HepG2 (cell line): ENCODE measurements around the gene KATNAL1. TPM values are rescaled to one million over a fixed set of nuclear protein-coding genes. Genes with fewer than 3 reads are reported as not detected.

Experiments used
- ATAC-seq: fragments of 200-7000 bp; cut with Tn5 transposase; 3 replicates; pipeline ENCODE4 v1.9.1; 2020; ENCODE audit warnings: mild to moderate bottlenecking, moderate library complexity
- BruUV-seq: library from RNA; stranded (reverse); fragments of 400-500 nt; replicated peaks from 2 replicates; lab custom pipeline; 2021; lab: Mats Ljungman, UMichigan
- CTCF ChIA-PET: fragments of 300-600 bp; formaldehyde crosslinking; extraction: SDS; loops from one replicate; lab custom pipeline; 2021; ENCODE audit warnings: low total read pairs, inconsistent platforms, low intra/inter-chr PET ratio; lab: Yijun Ruan, JAX
- POLR2A ChIA-PET: fragments of 350-600 bp; sonication (Branson Sonifier 250); formaldehyde crosslinking; loops from one replicate; lab custom pipeline; 2020; ENCODE audit warnings: antibody characterized with exemption, inconsistent platforms; lab: Yijun Ruan, JAX
- DNase-seq: peaks from one replicate; pipeline ENCODE4 v3.0.0-alpha.2; 2015; ENCODE audit warnings: low spot score
- FAIRE-seq: peaks from 3 replicates; lab custom pipeline; 2011; peaks lifted over from hg19 to GRCh38; lab: Jason Lieb, UNC
- H2AFZ ChIP-seq: one replicate; pipeline ENCODE4 v1.6.1; 2011; ENCODE audit warnings: low read length, inconsistent platforms
- H3K27ac ChIP-seq: fragments of 300-600 bp; 3 replicates; pipeline ENCODE4 v1.8.0; 2011; ENCODE audit warnings: mixed run types, mild to moderate bottlenecking, mixed read lengths, low read length, inconsistent platforms; ENCODE audit not compliant: insufficient read depth; ENCODE audit errors: extremely low read length
- H3K27me3 ChIP-seq, 2 experiments: fragments of 200-600 bp in 1 of 2; 2 replicates in 1 of 2; 3 replicates in 1 of 2; pipeline versions ENCODE4 v1.6.0 to v1.8.0; 2011; ENCODE audit warnings: low read length in 2 of 2, mild to moderate bottlenecking in 2 of 2, moderate library complexity in 2 of 2, inconsistent platforms in 1 of 2; ENCODE audit not compliant: insufficient read depth in 2 of 2, control insufficient read depth in 1 of 2
- H3K36me3 ChIP-seq, 2 experiments: fragments of 200-600 bp in 1 of 2; replicated peaks in 1 of 2; 2 replicates in 1 of 2; 3 replicates in 1 of 2; pipeline versions ENCODE4 v1.5.1 to v1.8.0; 2011; ENCODE audit warnings: low read length in 2 of 2, inconsistent platforms in 1 of 2; ENCODE audit not compliant: insufficient read depth in 2 of 2, control insufficient read depth in 1 of 2
- H3K4me1 ChIP-seq: 2 replicates; pipeline ENCODE4 v1.5.1; 2012; ENCODE audit warnings: low read length, inconsistent platforms; ENCODE audit not compliant: insufficient read depth
- H3K4me2 ChIP-seq: 2 replicates; pipeline ENCODE4 v1.6.0; 2011; ENCODE audit warnings: low read depth, low read length, inconsistent platforms
- H3K4me3 ChIP-seq, 3 experiments: fragments of 200-600 bp in 1 of 3; sonication (generic), shearing (Covaris generic) in 1 of 3; replicated peaks in 1 of 3; 2 replicates each; pipeline ENCODE4 v1.5.1; 2011 to 2016; ENCODE audit warnings: low read length in 3 of 3, inconsistent platforms in 2 of 3, low read depth in 2 of 3, mild to moderate bottlenecking in 2 of 3, control low read depth in 1 of 3, mixed read lengths in 1 of 3; ENCODE audit not compliant: insufficient read depth in 1 of 3
- H3K79me2 ChIP-seq: one replicate; pipeline ENCODE4 v1.6.1; 2011; ENCODE audit warnings: low read length, inconsistent platforms; ENCODE audit not compliant: insufficient read depth
- H3K9ac ChIP-seq: 2 replicates; pipeline ENCODE4 v1.6.0; 2011; ENCODE audit warnings: mild to moderate bottlenecking, low read depth, low read length, inconsistent platforms; ENCODE audit not compliant: insufficient read depth
- H3K9me3 ChIP-seq: 2 replicates; pipeline ENCODE4 v1.5.1; 2012; ENCODE audit warnings: mild to moderate bottlenecking, low read length
- H4K20me1 ChIP-seq: 2 replicates; pipeline ENCODE4 v1.6.0; 2011; ENCODE audit warnings: inconsistent platforms, mild to moderate bottlenecking, low read length, moderate library complexity; ENCODE audit not compliant: insufficient read depth
- ATF7-NPFF ChIP-seq: sonication (generic); formaldehyde crosslinking; IDR thresholded peaks from 2 replicates; pipeline ENCODE4 v1.8.1; 2023; ENCODE audit warnings: mild to moderate bottlenecking, low read depth, missing genetic modification reagents, moderate library complexity
- HDAC1 ChIP-seq: sonication (generic); formaldehyde crosslinking; IDR thresholded peaks from 2 replicates; pipeline ENCODE4 v1.5.1; 2020; ENCODE audit warnings: mild to moderate bottlenecking, missing genetic modification reagents
- HNF1A ChIP-seq, 2 experiments: sonication (generic) in 1 of 2; formaldehyde crosslinking in 1 of 2; IDR thresholded peaks; 2 replicates each; pipeline versions ENCODE4 v1.4.0 to v1.6.1; 2016 to 2020; ENCODE audit warnings: borderline replicate concordance in 1 of 2, low read depth in 1 of 2, mild to moderate bottlenecking in 1 of 2, missing genetic modification reagents in 1 of 2
- HNRNPUL1 ChIP-seq: fragments of 200-400 bp; formaldehyde crosslinking; IDR thresholded peaks from 2 replicates; pipeline ENCODE4 v1.6.1; 2017; ENCODE audit warnings: low read depth, mild to moderate bottlenecking, low read length, moderate library complexity
- NR3C1 ChIP-seq: sonication (generic); formaldehyde crosslinking; IDR thresholded peaks from 2 replicates; pipeline ENCODE4 v1.4.0; 2020; ENCODE audit warnings: missing genetic modification reagents
- SOX13 ChIP-seq, 3 experiments: fragments of 450-650 bp in 1 of 3; sonication (generic) in 1 of 3; formaldehyde crosslinking in 1 of 3; IDR thresholded peaks in 2 of 3; conservative IDR thresholded peaks in 1 of 3; 2 replicates each; pipeline versions ENCODE4 v1.5.0 to v1.6.1; 2016 to 2020; ENCODE audit warnings: antibody characterized with exemption in 1 of 3, mild to moderate bottlenecking in 1 of 3, missing compliant biosample characterization in 1 of 3, missing genetic modification reagents in 1 of 3, moderate library complexity in 1 of 3
- XBP1 ChIP-seq: sonication (generic); formaldehyde crosslinking; IDR thresholded peaks from 2 replicates; pipeline ENCODE4 v1.5.0; 2020; ENCODE audit warnings: missing genetic modification reagents
- ZNF510 ChIP-seq: sonication (generic); formaldehyde crosslinking; IDR thresholded peaks from 2 replicates; pipeline ENCODE4 v1.4.0; 2020; ENCODE audit warnings: low read depth, mild to moderate bottlenecking, missing genetic modification reagents
- ZNF709 ChIP-seq: sonication (generic); formaldehyde crosslinking; IDR thresholded peaks from 2 replicates; pipeline ENCODE4 v1.5.0; 2020; ENCODE audit warnings: mild to moderate bottlenecking, missing genetic modification reagents
- WGBS: methylation state at CpG from one replicate; pipeline ENCODE4 v1.1.6; 2017; ENCODE audit warnings: low lambda C conversion rate; 5-methylcytosine and 5-hydroxymethylcytosine counted together
- in situ Hi-C: cut with HindIII; loops from 2 replicates; pipeline ENCODE4 v1.10.0; 2017; ENCODE audit warnings: low pct_unique_long_range_greater_than_20kb; ENCODE audit not compliant: extremely low pct_ligation_motif_present
- intact Hi-C: fragments of 100-400 bp; cut with micrococcal nuclease; formaldehyde crosslinking; loops from one replicate; pipeline ENCODE4 v1.10.0; 2022; ENCODE audit not compliant: unreplicated experiment
- polyA plus RNA-seq, 8 experiments: library from polyadenylated mRNA; depleted of rRNA in 3 of 8; stranded (reverse) in 7 of 8; unstranded in 1 of 8; fragments of >200 nt; fragmentation: Illumina TruSeq in 4 of 8; extraction: Trizol in 4 of 8; gene quantifications; 2 replicates each; pipeline versions ENCODE4 v1.2.1 to v1.2.3, GENCODE V29; 2011 to 2016; ENCODE audit warnings: low read depth in 4 of 8, missing spikeins in 1 of 8, mixed read lengths in 1 of 8; ENCODE audit not compliant: insufficient read depth in 1 of 8
- total RNA-seq, 5 experiments: library from RNA; depleted of rRNA; stranded (reverse); fragments of >200 nt; fragmentation: Illumina TruSeq; extraction: Trizol; gene quantifications; 2 replicates each; pipeline ENCODE4 v1.2.3, GENCODE V29; 2016; ENCODE audit warnings: low read depth in 1 of 5

The KATNAL1 gene
- total and polyA plus RNA-seq, 2 of the 13 experiments (the other 11 are each of a cell fraction or from before 2014, with no cell fraction given): 3.2 to 11.8 TPM

- TF ChIP-seq SOX13 (IDR thresholded peaks at IDR 0.05) (no peak), SOX13 (CRISPR knock-in tag; conservative IDR thresholded peaks at IDR 0.05 in 1 of 2, IDR thresholded peaks at IDR 0.05 in 1 of 2) (no peak), NR3C1 (no peak), ATF7-NPFF (no peak)
These were observed 49.8 kb downstream of the KATNAL1 start (continued) for GRCh38 chr13:30257468-30258099.

GRCh38 chr13:30256713-30257467 is 50.5 kb downstream of the KATNAL1 start:
- H3K4me3 ChIP-seq: no peak overlapping the region
- no peak overlapping the region for H3K9ac ChIP-seq
- DNase-seq: no peak
- H3K27ac ChIP-seq: no peak overlapping the region
- 94% methylated on average over 5 of the region's 5 CpGs for WGBS
- no peak overlapping the region for H3K4me2 ChIP-seq
- no peaks in the 10 kb centered on the region for H3K79me2 ChIP-seq
- peak; percentile 12 for FAIRE-seq
- H2AFZ ChIP-seq: no peak overlapping the region
- H3K4me1 ChIP-seq: peaks cover 10% of the 10 kb centered on the region
- ChIA-PET POLR2A (no interaction called here), CTCF (no interaction called here)
- intact Hi-C loops: no loop called here
- no peaks in the 10 kb centered on the region for H3K36me3 ChIP-seq
- BruUV-seq: no TSS peak
- no peaks in the 10 kb centered on the region for H4K20me1 ChIP-seq
- TF ChIP-seq HDAC1: no peak
- in situ Hi-C loops: no loop called here
- ATAC-seq: no peak
- no peaks in the 10 kb centered on the region for H3K27me3 ChIP-seq
- no peaks in the 10 kb centered on the region for H3K9me3 ChIP-seq

- FAIRE-seq (no peak), DNase-seq (no peak), ATAC-seq (no peak)
- no TSS peak for BruUV-seq
- Histone ChIP-seq H3K9ac (no peak overlapping the region), H3K79me2 (no peaks in the 10 kb centered on the region), H3K9me3 (no peaks in the 10 kb centered on the region), H3K36me3 (no peaks in the 10 kb centered on the region), H3K4me3 (no peak overlapping the region), H3K4me2 (no peak overlapping the region), H3K4me1 (peaks cover 10% of the 10 kb centered on the region), H3K27me3 (no peaks in the 10 kb centered on the region), H2AFZ (no peak overlapping the region), H3K27ac (no peak overlapping the region), H4K20me1 (no peaks in the 10 kb centered on the region)
- TF ChIP-seq ZNF510 (no peak), HNRNPUL1 (peak; percentile 97), HNF1A (IDR thresholded peaks at IDR 0.05; ENCODE audit: low read depth) (peak; percentile 56; the same call in 1 of the 2 replicates), HNF1A (CRISPR knock-in tag; IDR thresholded peaks at IDR 0.05; ENCODE audit: borderline replicate concordance) (no peak), ZNF709 (CRISPR knock-in tag) (no peak), XBP1 (no peak)
- in situ Hi-C loops: no loop called here
- 96% methylated on average over 1 of the region's 1 CpG for WGBS
- intact Hi-C loops: no loop called here
- POLR2A ChIA-PET: no interaction called here
- CTCF ChIA-PET: no interaction called here
These were observed 51.7 kb downstream of the KATNAL1 start for GRCh38 chr13:30255696-30256095.
